Sigmoid colon (tissue), 7 donors: ENCODE data around the gene DIPK2A. TPM values are rescaled to one million over a fixed set of nuclear protein-coding genes. Genes with fewer than 3 reads are reported as not detected.

Experiments
- DNase-seq: peaks from one replicate; pipeline ENCODE4 v3.0.0-alpha.2; 2019
- H3K27ac ChIP-seq, 4 donors: fragments of 200-600 bp; sonication (generic); one replicate each; pipeline ENCODE4 v1.5.1; 2016 to 2019; ENCODE audit warnings: mild to moderate bottlenecking in 1 of 4
- H3K27me3 ChIP-seq, 3 donors: fragments of 200-600 bp; sonication (generic); one replicate each; pipeline ENCODE4 v1.5.1; 2019; ENCODE audit warnings: mild to moderate bottlenecking in 1 of 3
- H3K36me3 ChIP-seq, 4 donors: fragments of 200-600 bp; sonication (generic); one replicate each; pipeline ENCODE4 v1.5.1; 2016 to 2019
- H3K4me1 ChIP-seq, 4 donors: fragments of 200-600 bp; sonication (generic); one replicate each; pipeline ENCODE4 v1.5.1; 2017 to 2019
- H3K4me3 ChIP-seq, 4 donors: fragments of 200-600 bp; sonication (generic); one replicate each; pipeline ENCODE4 v1.5.1; 2017 to 2019; ENCODE audit warnings: mild to moderate bottlenecking in 2 of 4, moderate library complexity in 1 of 4
- H3K9me3 ChIP-seq, 4 donors: fragments of 200-600 bp in 3 of 4; sonication (generic) in 3 of 4; one replicate each; pipeline versions ENCODE4 v1.5.1 to v1.6.1; 2013 to 2019
- CTCF ChIP-seq, 4 experiments: fragments of 450-650 bp in 3 of 4; fragments of 200-600 bp in 1 of 4; IDR thresholded peaks; one replicate each; pipeline ENCODE4 v1.5.1; 2016 to 2019; ENCODE audit warnings: antibody characterized with exemption in 4 of 4, mild to moderate bottlenecking in 3 of 4, moderate library complexity in 2 of 4
- EP300 ChIP-seq, 4 donors: sonication (generic); formaldehyde crosslinking; IDR thresholded peaks; one replicate each; pipeline ENCODE4 v1.6.1; 2017; ENCODE audit warnings: antibody characterized with exemption in 4 of 4
- POLR2A ChIP-seq, 2 donors: fragments of 450-650 bp; IDR thresholded peaks; one replicate each; pipeline ENCODE4 v1.6.1; 2016; ENCODE audit warnings: antibody characterized with exemption in 2 of 2, mild to moderate bottlenecking in 2 of 2, moderate library complexity in 2 of 2
- POLR2AphosphoS5 ChIP-seq, 4 donors: sonication (generic); formaldehyde crosslinking; IDR thresholded peaks; one replicate each; pipeline ENCODE4 v1.6.1; 2017; ENCODE audit warnings: antibody characterized with exemption in 4 of 4
- WGBS, 2 donors: extraction: QIAGEN DNeasy Blood & Tissue Kit; methylation state at CpG; one replicate each; pipeline ENCODE4 v1.1.7; 2013; 5-methylcytosine and 5-hydroxymethylcytosine counted together
- intact Hi-C: fragments of 100-400 bp; cut with DNase I; formaldehyde crosslinking; loops from one replicate; pipeline ENCODE4 v1.15.1; 2023
- polyA plus RNA-seq, 3 donors: library from polyadenylated mRNA; stranded (reverse); fragments of 200-250 nt; gene quantifications; one replicate each; pipeline ENCODE4 v1.2.3, GENCODE V29; 2013
- total RNA-seq, 4 donors: library from RNA; depleted of rRNA; stranded (reverse); fragments of >200 nt; gene quantifications; one replicate each; pipeline ENCODE4 v1.1.0, GENCODE V29; 2016
- donor health status: healthy with polysubstance abuse.
- donor health status: Bipolar disorder and iron deficiency.
- donor health status: healthy.

DIPK2A gene
- total and polyA plus RNA-seq, 7 donors, result 1.8 to 56.0 (median 22.0) TPM

- Histone ChIP-seq H3K4me3 (no peak overlapping the region), H3K9me3 (no peaks in the 10 kb centered on the region), H3K36me3 (no peaks in the 10 kb centered on the region), H3K4me1 (no peaks in the 10 kb centered on the region), H3K27ac (no peak overlapping the region), H3K27me3 (no peaks in the 10 kb centered on the region)
- WGBS, 2 donors, result 90 to 92% methylated on average over 6 of the region's 6 CpGs
- intact Hi-C loops, result no loop called here
- no peak for DNase-seq
- TF ChIP-seq CTCF (IDR thresholded peaks at IDR 0.05) (no peak), POLR2A (IDR thresholded peaks at IDR 0.05) (no peak), POLR2AphosphoS5 (IDR thresholded peaks at IDR 0.05) (no peak), EP300 (IDR thresholded peaks at IDR 0.05) (no peak)
Observed at GRCh38 chr3:143963946-143964345, 7.7 kb upstream of the DIPK2A start.

GRCh38 chr3:143970773-143971358 lies 757 bp upstream of the DIPK2A start:
- H3K27ac ChIP-seq, result peak overlapping the region; percentile 95 to 99 (median 98)
- H3K9me3 ChIP-seq, result no peaks in the 10 kb centered on the region
- peak overlapping the region; percentile 70 to 91 (median 84) for H3K4me3 ChIP-seq
- no peaks in the 10 kb centered on the region for H3K36me3 ChIP-seq
- TF ChIP-seq POLR2A (IDR thresholded peaks at IDR 0.05) (no peak), POLR2AphosphoS5 (IDR thresholded peaks at IDR 0.05) (peak; percentile 4 to 68 (median 38)), CTCF (IDR thresholded peaks at IDR 0.05) (peak in 2 of 4 experiments; percentile 17 to 28)
- H3K27me3 ChIP-seq, result no peaks in the 10 kb centered on the region
- peak; percentile 79 for DNase-seq
- 0 to 1% methylated on average over 37 of the region's 37 CpGs for WGBS, 2 donors
- peaks cover 0 to 26% (median 11%) of the 10 kb centered on the region in 4 donors for H3K4me1 ChIP-seq
- intact Hi-C loops, result loop anchor here (5.0 kb wide), 3 partner anchors 194 to 969 kb away; partner anchors contain the start of gene U2SURP

- intact Hi-C loops, result loop anchor here (5.0 kb wide), 3 partner anchors 195 to 970 kb away; partner anchors contain the start of gene U2SURP
- 0 to 1% methylated on average over 42 of the region's 42 CpGs for WGBS, 2 donors
- DNase-seq, result no peak
Observed at GRCh38 chr3:143972155-143972504, 507 bp downstream of the DIPK2A start.

GRCh38 chr3:143972505-143973258 lies 1.1 kb downstream of the DIPK2A start:
- H3K27me3 ChIP-seq, result no peaks in the 10 kb centered on the region
- intact Hi-C loops, result loop anchor here (5.0 kb wide), 3 partner anchors 195 to 970 kb away; partner anchors contain the start of gene U2SURP
- peak overlapping the region; percentile 70 to 91 (median 84) for H3K4me3 ChIP-seq
- no peaks in the 10 kb centered on the region for H3K36me3 ChIP-seq
- peaks cover 0 to 45% (median 23%) of the 10 kb centered on the region in 4 donors for H3K4me1 ChIP-seq
- H3K9me3 ChIP-seq, result no peaks in the 10 kb centered on the region
- DNase-seq, result peak; percentile 88
- no peak for TF ChIP-seq POLR2A (IDR thresholded peaks at IDR 0.05)
- peak in 1 of 4 donors; percentile 3 for TF ChIP-seq EP300 (IDR thresholded peaks at IDR 0.05)
- TF ChIP-seq CTCF (IDR thresholded peaks at IDR 0.05), result peak in 3 of 4 experiments; percentile 21 to 47 (median 42)
- peak in 1 of 4 donors; percentile 38 for TF ChIP-seq POLR2AphosphoS5 (IDR thresholded peaks at IDR 0.05)
- H3K27ac ChIP-seq, result peak overlapping the region; percentile 95 to 99 (median 98)
- WGBS, 2 donors, result 0 to 1% methylated on average over 83 of the region's 83 CpGs

More at GRCh38 chr3:143972155-143972504, 507 bp downstream of the DIPK2A start:
- TF ChIP-seq POLR2AphosphoS5 (IDR thresholded peaks at IDR 0.05) (no peak), EP300 (IDR thresholded peaks at IDR 0.05) (no peak), POLR2A (IDR thresholded peaks at IDR 0.05) (no peak), CTCF (IDR thresholded peaks at IDR 0.05) (no peak)
- peak overlapping the region; percentile 95 to 99 (median 98) for H3K27ac ChIP-seq
- no peaks in the 10 kb centered on the region for H3K27me3 ChIP-seq
- H3K4me1 ChIP-seq, result peaks cover 0 to 39% (median 21%) of the 10 kb centered on the region in 4 donors
- peak overlapping the region; percentile 70 to 91 (median 84) for H3K4me3 ChIP-seq
- H3K9me3 ChIP-seq, result no peaks in the 10 kb centered on the region
- no peaks in the 10 kb centered on the region for H3K36me3 ChIP-seq
